NOMO-1 (cell line): ENCODE data around the gene PMPCA.

Source experiments
- DNase-seq, 2 experiments: peaks; one replicate each; lab custom pipeline; 2025; ENCODE audit not compliant: unreplicated experiment in 2 of 2; lab: John Stamatoyannopoulos, UW

Gene PMPCA

GRCh38 chr9:136433043-136433715 lies 22.7 kb downstream of the PMPCA start:
- no peak for DNase-seq

GRCh38 chr9:136433849-136434579 lies 23.6 kb downstream of the PMPCA start:
- DNase-seq, result no peak

GRCh38 chr9:136434580-136435169 lies 24.2 kb downstream of the PMPCA start:
- DNase-seq, result no peak

GRCh38 chr9:136436055-136436634 lies 25.7 kb downstream of the PMPCA start:
- DNase-seq, result no peak

- DNase-seq, result no peak
These were observed 27.0 kb downstream of the PMPCA start for GRCh38 chr9:136437430-136437829.

GRCh38 chr9:136437839-136438547 lies 27.5 kb downstream of the PMPCA start:
- no peak for DNase-seq

- DNase-seq, result peak in 1 of 2 experiments; percentile 14
These were observed 28.4 kb downstream of the PMPCA start for GRCh38 chr9:136438548-136439480.

- DNase-seq, result peak; percentile 49 to 76
These were observed 29.3 kb downstream of the PMPCA start, which contains the start of gene INPP5E for GRCh38 chr9:136439481-136440408. TSS of gene INPP5E (minus strand) at chr9:136439845. CDS start at chr9:136439419, 426 bp downstream.

- DNase-seq, result no peak
These were observed 30.8 kb downstream of the PMPCA start for GRCh38 chr9:136441191-136441680.

- DNase-seq, result no peak
These were observed 31.3 kb downstream of the PMPCA start for GRCh38 chr9:136441681-136442245.

GRCh38 chr9:136442265-136442664 lies 31.8 kb downstream of the PMPCA start:
- no peak for DNase-seq

GRCh38 chr9:136443087-136443486 lies 32.6 kb downstream of the PMPCA start:
- DNase-seq, result no peak

- DNase-seq, result no peak
These were observed 33.2 kb downstream of the PMPCA start for GRCh38 chr9:136443687-136444086.

GRCh38 chr9:136444102-136444501 lies 33.6 kb downstream of the PMPCA start:
- DNase-seq, result no peak

GRCh38 chr9:136445799-136446198 lies 35.3 kb downstream of the PMPCA start:
- DNase-seq, result no peak

- DNase-seq, result no peak
These were observed 36.8 kb downstream of the PMPCA start for GRCh38 chr9:136447173-136447778.

GRCh38 chr9:136448655-136449054 lies 38.2 kb downstream of the PMPCA start:
- no peak for DNase-seq
